Activated CD4-positive, alpha-beta T cell treated with anti-CD3 and anti-CD28 coated beads for 1 hour (primary cell): ENCODE measurements around the gene PTOV1.

Source experiments
- DNase-seq: peaks from one replicate; pipeline ENCODE4 v3.0.0-alpha.2; 2020

The PTOV1 gene

GRCh38 chr19:49861107-49861506 is 10.1 kb downstream of the PTOV1 start:
- DNase-seq, result no peak

GRCh38 chr19:49861541-49862378 is 10.8 kb downstream of the PTOV1 start:
- DNase-seq, result no peak

DNA sequence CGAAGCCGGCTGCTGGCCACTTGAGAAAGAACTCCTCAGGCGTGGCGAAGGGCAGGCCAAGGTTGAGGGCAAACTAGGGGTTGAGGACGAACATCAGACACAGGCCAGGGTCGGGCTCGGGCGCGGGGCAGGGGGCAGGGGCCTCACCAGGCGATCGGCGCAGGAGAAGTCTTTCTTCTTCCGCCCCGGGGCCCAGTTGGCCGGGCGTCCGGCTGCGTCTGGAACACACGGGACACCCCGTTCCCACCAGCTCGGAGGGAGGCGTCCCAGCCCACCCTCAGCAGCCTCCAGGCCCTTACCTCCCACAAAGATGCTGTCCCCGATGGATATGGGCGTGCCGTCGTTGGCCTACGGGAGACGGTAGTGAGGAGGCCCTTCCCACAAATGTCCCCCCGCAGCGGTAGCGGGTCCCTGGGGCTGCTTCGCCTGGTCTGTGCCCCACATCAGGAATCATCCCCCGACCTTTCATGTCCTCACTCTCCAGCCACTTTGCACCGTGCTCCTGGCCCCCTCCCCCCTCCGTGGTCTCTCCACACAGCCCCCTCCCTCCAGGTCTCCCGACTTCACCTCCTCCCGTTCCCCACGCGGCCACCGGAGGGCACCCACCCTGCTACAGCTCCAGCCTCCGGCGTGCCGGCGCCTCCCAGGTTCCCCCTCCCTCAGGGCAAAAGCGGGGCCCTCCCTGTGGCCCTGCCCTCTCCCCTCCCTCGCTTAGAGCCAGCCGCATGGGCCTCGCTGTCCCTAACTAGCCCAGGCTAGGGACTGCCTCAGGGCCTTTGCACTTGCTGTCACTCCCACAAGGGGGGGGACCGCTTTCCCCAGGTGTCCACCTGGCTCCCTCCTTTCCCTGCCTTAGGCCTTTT is 11.7 kb downstream of the PTOV1 start:
- no peak for DNase-seq

- no peak for DNase-seq
Observed at GRCh38 chr19:49863254-49863934, 12.4 kb downstream of the PTOV1 start.

- DNase-seq, result no peak
Observed at GRCh38 chr19:49863935-49864320, 13.0 kb downstream of the PTOV1 start.

- no peak for DNase-seq
Observed at GRCh38 chr19:49864890-49865289, 13.9 kb downstream of the PTOV1 start.

DNA sequence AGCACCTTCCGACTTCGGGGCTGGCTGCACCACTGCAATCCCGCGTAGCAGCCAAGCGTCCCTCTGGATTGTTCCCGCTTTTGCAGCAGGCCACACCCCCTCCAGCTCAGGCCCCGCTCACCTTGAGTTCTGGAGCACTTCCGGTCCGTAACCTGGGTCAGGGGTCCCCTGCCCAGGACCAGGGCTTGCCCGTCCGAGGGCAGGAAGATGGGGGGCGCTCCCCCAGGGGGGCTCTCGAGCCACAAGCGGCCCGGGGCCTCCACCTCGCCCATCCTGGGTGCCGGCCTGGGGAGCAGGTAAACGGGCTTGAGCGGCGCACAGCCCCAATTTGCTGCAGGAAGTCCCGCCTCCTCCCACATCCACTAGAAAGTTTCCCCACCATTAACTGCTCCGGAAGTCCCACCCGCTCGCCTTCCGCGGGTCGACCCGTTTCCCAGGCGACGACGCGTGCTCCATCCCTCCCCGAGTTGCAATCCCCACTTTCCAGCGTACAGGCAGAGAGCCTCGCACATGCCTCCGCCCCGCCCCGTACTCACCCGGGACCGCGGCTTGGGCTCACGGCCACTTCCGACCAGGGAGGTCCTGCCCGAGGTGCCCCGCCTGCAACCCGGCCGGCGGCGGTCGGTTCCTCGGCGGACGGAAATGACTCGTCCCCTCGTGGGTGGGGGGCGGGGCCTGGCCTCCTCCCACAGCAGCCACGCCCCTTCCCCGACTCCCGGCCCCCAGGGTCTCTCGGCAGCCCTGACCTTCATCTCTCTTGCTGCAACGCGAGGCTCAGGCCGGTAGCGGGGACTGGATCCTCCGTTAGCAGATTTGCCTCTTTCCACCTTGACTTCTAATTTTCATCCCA is 16.2 kb downstream of the PTOV1 start, which contains the start of gene PNKP:
PNKP (minus strand) TSS at position 644 of the 850 bp plus-strand sequence; CDS start at position 272, 372 bp downstream.
- peak; percentile 79 for DNase-seq

DNA sequence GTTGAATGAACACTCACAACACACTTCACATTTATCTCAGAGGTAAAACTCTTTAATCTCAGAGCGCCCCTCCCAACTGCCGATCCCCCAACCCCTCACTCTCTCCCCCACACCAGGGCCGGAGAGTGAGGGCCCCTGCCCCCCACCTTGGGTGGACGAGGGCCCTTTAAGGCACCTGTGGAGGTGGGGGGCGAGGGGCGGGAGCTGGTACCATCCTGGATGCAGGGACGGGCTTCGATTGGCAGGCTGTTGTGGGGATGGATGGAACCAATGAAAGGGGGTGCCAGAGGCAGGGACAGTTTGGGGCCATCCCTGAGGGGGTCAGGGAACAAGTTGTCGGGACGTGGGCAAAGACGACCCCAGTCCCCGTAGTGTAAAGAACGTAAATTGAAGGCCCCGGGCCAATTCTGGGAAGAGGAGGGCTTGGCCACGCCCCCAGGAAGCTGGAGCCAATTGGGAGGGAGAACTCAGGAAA is 18.1 kb downstream of the PTOV1 start:
- no peak for DNase-seq

DNA sequence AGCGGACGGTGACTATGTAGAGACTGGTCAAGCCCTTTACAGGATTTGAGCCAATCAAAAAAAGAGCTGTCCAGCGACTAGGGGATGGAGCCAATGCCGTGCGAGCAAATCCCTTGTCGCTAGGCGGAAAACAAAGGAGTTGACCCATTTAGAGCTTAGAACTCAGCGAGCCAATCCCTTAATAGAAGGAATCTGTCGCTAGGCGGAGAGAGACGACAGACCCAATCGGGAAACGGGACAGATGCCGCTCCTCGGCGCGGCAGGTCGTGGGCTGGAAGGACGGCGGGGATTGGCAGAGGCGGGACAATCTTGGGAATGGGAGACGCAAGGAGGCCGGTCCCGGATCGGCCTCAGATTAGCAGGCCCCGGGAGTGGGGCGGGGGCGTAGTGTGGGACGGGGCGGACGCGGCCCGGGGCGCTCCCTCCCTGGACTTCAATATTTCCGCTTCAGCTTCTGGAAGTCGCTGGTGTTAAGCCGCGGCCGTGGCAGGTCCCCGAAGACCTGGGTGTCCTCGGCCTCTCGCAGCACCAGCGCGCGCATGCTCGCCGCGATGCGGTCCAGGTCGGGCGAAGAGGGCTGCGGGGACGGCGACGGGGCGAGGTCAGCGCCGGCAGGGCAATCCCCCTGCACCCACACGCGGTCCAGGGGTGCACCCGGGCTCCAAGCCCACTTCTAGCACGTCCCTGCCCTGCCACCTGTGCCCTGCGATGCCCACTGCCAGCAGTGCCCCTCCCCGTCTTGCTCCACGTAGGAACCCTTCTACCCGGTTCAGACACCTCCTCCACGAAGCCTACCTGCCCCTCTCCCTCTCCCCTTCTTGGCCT is 18.7 kb downstream of the PTOV1 start:
- peak; percentile 79 for DNase-seq

- DNase-seq, result no peak
Observed at GRCh38 chr19:49870309-49870901, 19.4 kb downstream of the PTOV1 start.

GRCh38 chr19:49871349-49871985 is 20.5 kb downstream of the PTOV1 start:
- no peak for DNase-seq

GRCh38 chr19:49872245-49873128 is 21.5 kb downstream of the PTOV1 start:
- no peak for DNase-seq

DNA sequence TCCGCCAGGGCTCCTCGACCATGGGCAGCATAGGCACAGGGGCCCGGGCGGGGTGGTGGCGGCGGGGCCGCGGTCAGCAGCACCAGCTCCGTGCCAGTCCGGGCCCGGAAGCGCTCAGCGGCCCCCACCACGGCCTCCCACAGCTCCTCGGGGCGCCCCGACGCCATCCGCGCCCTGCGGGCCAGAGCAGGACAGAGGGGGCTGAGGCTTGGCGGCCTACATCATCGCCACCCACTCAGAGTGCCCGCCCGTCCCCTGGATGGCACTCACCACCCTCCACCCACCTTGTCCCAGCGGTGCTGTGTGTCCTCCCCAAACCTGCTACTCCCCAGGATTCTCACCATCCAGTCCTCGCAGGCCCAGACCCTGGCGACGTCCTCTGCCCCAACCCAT is 22.2 kb downstream of the PTOV1 start:
- DNase-seq, result no peak

DNA sequence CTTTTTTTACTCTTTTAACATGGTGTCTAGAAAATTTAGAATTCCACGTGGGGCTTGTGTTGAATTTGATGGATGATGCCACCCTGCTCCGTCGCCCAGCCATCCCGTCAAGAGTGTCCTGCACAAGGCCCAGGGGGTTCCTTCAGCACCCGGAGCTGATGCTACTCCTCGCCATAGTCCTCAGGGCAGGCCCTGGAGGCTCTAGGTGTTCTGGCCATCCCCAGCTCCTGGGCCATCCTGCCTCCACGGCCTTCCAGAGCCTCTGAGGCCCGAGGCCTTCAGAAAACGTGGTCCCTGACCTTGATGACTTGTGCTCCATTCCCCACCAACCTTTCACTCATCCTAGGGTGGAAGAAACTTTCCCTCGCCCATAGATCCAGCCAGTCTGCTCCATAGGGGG is 22.9 kb downstream of the PTOV1 start:
- DNase-seq, result no peak

DNA sequence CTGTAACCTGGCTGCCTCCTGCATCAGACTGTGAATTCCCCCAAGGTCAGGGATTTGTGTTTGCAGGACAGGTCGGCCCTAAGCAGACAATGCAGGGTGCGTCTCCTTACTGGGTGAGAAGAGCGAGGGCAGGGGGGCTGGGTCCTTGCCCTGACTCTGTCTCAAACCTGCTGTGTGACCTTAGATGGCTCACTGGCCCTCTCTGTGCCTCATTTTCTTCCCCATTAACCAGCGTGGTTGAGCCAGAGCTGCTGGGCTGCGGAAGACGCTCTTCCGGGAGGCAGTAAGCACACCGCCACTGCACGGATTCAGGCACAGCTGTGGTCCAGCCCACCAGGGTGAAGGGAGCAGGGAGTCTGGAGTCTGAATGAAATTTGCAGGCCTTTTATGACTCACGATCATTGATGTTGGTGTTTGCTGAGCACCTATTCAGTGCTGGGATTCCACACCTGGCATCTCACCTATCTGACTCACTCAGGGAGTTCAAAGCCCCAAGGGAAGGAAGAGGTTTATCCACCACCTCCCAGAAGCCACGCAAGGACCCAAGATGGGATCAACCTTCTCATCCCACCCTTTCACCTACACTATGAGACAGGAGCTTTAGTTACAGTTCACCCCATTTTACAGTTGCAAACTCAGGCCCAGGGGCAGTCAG is 23.7 kb downstream of the PTOV1 start:
- no peak for DNase-seq

DNA sequence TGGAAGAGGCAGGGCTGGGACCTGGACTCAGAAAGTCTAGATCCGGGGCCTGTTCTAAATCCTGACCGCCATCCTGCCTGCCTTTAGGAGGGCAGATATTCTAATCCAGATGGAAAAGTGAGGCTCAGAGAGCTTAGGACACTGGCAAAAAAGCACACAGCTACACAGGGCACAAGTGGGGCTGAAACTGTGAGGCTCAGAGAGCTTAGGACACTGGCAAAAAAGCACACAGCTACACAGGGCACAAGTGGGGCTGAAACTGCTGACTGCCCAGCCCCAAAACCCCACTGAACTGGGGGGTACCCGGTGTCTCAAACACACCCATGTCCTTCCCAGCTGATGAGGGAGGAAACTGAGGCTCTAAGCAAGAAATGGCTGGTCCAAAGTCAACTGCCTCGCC is 24.2 kb downstream of the PTOV1 start:
- DNase-seq, result no peak

GRCh38 chr19:49875857-49876421 is 25.0 kb downstream of the PTOV1 start:
- peak; percentile 43 for DNase-seq

DNA sequence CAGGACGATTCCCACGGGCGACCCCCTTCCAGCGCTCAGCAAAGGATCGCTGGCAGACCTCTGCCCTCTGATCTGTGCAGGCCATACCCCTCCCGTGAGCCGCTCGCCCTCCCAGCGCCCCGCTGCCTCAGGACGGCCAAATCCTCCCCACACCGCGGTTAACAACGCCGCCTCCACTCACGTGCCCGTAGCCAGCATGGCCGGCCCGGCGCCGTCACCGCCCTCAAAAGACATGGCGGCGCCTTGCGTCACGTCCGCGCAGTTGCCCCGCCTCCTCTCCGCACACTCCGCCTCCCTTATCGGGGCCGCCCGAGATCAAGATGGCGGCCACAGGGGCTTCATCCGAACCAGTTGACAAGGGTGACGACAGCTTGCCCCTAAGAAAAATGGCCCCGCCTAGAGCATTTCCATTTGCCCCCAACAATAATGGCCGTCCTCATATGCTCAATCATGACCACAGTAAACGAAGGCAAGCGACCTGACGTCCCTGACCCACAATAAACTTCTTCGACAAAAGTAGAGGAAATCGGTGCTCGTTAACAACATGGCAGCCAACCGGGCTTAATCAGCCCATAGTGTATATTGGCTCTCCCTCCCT is 25.6 kb downstream of the PTOV1 start:
- DNase-seq, result peak; percentile 98
